ENCODE data around the gene CHRNB1.
A peak's percentile ranks its signal among the peaks of the same experiment; 100 is the strongest.
"Not testable (repeated sequence)": the region's sequence is repeated elsewhere in the genome, so short reads cannot be mapped to it uniquely, and the experiment has no call there.

Gene CHRNB1

GRCh38 chr17:7468804-7469389, 24.0 kb downstream of the CHRNB1 start:
- DNase-seq = no peak

DNA sequence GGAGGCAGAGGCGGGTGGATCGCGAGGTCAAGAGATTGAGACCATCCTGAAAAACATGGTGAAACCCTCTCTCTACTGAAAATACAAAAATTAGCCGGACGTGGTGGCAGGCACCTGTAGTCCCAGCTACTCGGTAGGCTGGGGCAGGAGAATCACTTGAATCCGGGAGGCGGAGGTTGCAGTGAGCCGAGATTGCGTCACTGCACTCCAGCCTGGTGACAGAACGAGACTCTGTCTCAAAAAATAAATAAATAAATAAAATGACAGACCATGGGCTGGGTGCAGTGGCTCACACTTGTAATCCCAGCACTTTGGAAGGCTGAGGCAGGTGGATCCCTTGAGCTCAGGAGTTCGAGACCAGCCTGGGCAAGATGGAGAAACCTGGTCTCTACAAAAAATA, 25.0 kb downstream of the CHRNB1 start:
- not testable (repeated sequence) for DNase-seq

DNA sequence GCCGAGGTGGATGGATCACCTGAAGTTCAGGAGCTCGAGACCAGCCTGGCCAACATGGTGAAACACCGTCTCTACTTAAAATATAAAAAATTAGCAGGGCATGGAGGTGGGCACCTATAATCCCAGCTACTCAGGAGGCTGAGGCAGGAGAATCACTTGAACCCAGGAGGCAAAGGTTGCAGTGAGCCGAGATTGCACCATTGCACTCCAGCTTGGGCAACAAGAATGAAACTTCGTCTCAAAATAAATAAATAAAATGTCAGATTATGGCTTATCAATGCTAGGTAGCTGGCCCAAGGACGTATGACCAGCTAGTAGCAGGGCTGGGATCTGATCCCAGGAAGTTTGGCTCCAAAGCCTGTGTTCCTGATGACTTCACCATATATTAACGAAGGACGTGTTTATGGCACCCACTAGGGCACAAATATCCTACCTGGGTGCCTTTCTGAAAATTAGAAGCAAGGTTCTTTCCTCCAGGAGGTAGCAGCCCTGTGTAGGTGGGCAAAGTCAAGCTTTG, 25.7 kb downstream of the CHRNB1 start:
- DNase-seq = not testable (repeated sequence)

- no peak for DNase-seq
Observed at GRCh38 chr17:7471729-7472128, 26.9 kb downstream of the CHRNB1 start.

GRCh38 chr17:7474767-7475166, 29.9 kb downstream of the CHRNB1 start:
- DNase-seq = not testable (repeated sequence)

GRCh38 chr17:7475764-7476422, 31.0 kb downstream of the CHRNB1 start:
- DNase-seq = no peak

DNA sequence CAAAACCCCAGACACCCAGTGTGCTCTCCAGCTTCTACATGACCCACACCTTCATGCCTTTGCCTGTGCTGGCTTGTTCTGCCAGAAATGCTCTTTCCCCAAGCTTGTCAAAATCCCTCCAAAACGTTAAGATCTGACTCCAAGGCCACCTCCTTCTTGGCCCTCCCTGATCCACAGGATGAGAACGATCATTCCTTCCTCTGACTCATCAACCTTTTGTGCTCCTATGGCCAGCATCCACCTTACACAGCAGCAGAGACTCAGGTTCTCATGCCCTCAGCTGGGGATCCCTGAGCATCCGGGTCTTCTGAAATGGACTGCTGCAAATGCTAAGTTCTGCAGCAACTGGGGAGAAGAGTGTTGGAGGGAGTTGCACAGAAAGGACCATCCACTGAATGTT, 31.6 kb downstream of the CHRNB1 start:
- no peak for DNase-seq

GRCh38 chr17:7476951-7477350, 32.1 kb downstream of the CHRNB1 start:
- DNase-seq = no peak

- DNase-seq = no peak
Observed at GRCh38 chr17:7477392-7478275, 32.8 kb downstream of the CHRNB1 start.

- peak; percentile 46 for DNase-seq
Observed at GRCh38 chr17:7478276-7479212, 33.7 kb downstream of the CHRNB1 start.

GRCh38 chr17:7479213-7480088, 34.6 kb downstream of the CHRNB1 start, which contains the start of gene ZBTB4:
TSS of gene ZBTB4 (minus strand) at chr17:7479631. CDS start at chr17:7466801, 12,830 bp downstream.
- peak; percentile 64 for DNase-seq

- DNase-seq = no peak
Observed at GRCh38 chr17:7480089-7480384, 35.2 kb downstream of the CHRNB1 start.

- not testable (repeated sequence) for DNase-seq
Observed at GRCh38 chr17:7481275-7481674, 36.4 kb downstream of the CHRNB1 start, which contains the start of gene SLC35G6. TSS of gene SLC35G6 (plus strand) at chr17:7481446. CDS start at chr17:7481517, 71 bp downstream.

GRCh38 chr17:7481842-7482741, 37.2 kb downstream of the CHRNB1 start:
- DNase-seq = not testable (repeated sequence)

- DNase-seq = not testable (repeated sequence)
Observed at GRCh38 chr17:7482742-7483088, 37.9 kb downstream of the CHRNB1 start.

DNA sequence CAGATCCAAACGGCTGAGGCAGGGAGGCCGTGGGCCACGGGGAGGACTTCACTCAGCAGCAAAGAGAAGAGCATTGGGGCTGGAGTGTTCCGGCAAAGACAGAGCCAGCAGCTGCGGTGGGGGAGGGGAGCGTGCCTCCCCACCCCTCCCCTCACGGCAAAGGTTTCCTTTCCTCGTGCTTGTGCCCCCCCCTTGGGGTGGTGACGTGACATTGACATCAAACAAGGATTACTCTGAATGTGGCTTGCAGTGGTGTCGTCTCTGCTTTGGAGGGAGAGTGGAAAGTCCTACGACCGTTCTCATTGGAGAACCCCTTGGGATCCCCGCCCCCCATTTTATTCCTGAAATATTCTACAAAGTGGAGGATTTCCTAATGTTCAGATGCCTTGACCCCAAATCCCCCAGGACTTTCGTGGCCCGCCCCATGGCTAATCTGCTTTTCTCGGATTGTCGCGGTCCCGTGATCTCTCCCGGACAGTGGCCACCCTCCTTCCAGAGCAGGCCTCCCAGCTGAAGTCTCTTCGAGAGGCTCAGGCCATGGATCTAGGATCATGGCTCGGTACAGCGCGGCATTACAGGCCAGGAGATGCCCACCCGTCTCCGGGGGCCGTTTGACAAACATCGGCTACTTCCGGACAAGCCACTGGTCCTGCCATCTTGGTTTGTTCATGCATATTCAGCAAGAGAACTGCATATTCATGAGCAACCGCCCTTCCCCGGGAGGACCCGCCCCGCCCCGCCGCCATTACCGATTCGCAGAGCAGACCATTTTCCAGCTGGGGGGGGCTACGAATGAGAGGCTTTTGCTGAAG, 38.6 kb downstream of the CHRNB1 start:
- peak; percentile 93 for DNase-seq

GRCh38 chr17:7484067-7484918, 39.4 kb downstream of the CHRNB1 start, which contains the start of gene POLR2A:
TSS of gene POLR2A (plus strand) at chr17:7484366.
- DNase-seq = peak; percentile 93

DNA sequence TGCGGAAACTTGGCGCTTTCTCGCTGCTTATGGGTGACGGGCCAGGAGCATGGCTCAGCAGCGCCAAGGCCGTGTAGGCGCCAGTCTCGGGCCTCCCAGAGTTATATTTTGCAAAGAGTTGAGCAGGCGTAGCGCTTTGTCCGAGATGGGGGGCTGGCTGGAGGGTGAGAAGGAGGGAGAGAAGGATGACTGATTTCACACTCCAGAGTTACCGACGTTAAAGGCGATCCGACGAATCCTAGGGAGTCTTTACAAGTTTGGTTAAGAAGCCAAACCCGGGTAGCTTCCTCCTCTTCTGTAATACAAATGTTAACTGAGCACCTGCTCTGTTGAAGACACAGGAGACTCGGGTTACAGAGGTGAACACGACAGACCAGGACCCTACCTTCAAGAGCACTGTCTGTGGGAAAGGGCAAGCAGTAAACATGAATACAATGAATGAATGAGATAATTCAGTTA, 40.1 kb downstream of the CHRNB1 start:
- no peak for DNase-seq

Data from stimulated activated naive CD4-positive, alpha-beta T cell treated with Interleukin-2 at 50 U/mL for 16 hours (primary cell).